HG03196 (cell line): ENCODE results near the gene WNT3A.

Experiments
- ATAC-seq: cut with Tn5 transposase; IDR thresholded peaks from one replicate; pipeline ENCODE4 v1.9.1; 2021; ENCODE audit not compliant: unreplicated experiment

Gene WNT3A

GRCh38 chr1:227999056-227999930 lies 7.5 kb upstream of the WNT3A start:
- peak; percentile 91 for ATAC-seq

- no peak for ATAC-seq
Measured at GRCh38 chr1:228000416-228000815, 6.4 kb upstream of the WNT3A start.

- ATAC-seq: no peak
Measured at GRCh38 chr1:228000836-228001563, 5.8 kb upstream of the WNT3A start.

- ATAC-seq: no peak
Measured at GRCh38 chr1:228001738-228002535, 4.9 kb upstream of the WNT3A start.

DNA sequence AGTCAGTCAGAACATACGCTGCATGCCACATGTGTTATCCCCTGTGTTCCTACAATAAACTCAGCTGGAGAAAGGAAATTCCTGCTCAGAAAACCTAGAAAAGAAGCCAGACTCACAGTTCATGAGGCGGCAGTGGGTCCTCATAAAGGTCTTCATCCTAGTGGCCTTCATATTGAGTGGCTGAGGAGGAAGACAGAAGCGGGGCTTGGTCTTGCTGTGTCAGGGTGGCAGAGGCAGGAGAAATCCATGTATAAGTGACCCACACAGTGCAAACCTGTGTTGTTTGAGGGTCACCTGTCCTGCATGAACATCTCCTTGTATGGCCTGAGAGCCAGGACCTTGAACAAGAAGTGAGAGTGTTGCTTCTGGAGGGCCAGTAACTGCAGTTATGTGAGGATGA lies 4.0 kb upstream of the WNT3A start:
- no peak for ATAC-seq

- ATAC-seq: no peak
Measured at GRCh38 chr1:228003461-228004330, 3.1 kb upstream of the WNT3A start.

DNA sequence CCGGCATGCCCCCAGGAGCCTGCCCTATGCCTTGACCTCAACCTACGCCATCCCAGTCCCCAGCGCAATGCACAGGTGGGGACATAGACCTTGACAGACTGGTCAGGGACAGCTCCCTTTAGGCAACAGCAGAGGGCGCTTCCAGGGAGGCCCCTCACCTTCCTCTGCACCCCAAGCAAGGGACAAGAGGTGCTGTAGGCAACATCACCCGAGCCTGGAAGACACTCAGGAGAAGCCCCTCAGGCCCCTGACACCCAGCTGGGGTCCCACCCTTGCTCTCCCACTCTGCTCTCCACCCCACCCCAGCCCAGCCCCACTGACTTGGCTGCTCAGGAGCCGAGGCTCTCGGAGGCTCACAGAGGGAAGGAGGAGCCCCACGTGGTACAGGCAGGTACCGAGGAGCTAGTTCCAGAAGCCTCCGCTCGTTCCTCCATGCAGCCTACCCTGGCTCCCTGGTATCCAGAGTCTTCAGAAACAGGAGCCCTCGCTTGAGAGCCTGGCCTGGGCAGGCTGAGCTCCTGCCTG lies 2.4 kb upstream of the WNT3A start:
- ATAC-seq: no peak

GRCh38 chr1:228004856-228005462 lies 1.8 kb upstream of the WNT3A start:
- ATAC-seq: no peak

DNA sequence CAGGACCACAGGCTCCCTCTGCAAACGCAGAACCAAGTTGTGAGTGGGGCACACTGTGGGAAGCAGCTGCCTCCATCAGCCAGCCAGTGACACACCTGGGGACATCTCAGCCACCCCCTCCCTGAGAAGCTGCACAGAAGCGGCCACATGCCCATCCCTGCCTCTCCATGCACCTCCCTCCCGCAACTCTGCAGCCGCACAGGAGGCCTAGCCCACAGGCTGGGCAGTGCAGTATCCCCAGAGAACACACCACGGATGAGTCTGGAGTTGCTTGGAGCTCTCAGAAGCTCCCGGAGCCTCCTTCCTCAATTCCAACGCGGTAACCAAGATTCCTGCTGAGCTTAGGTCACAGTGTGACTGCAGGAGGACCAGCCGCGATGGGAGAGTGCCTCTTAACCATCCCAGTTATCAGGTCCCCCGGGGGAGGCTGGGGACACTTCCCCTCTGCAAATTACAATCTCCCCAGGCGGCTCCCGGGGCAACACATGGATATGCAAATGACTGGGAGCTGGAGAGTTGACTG lies 1.2 kb upstream of the WNT3A start:
- no peak for ATAC-seq

DNA sequence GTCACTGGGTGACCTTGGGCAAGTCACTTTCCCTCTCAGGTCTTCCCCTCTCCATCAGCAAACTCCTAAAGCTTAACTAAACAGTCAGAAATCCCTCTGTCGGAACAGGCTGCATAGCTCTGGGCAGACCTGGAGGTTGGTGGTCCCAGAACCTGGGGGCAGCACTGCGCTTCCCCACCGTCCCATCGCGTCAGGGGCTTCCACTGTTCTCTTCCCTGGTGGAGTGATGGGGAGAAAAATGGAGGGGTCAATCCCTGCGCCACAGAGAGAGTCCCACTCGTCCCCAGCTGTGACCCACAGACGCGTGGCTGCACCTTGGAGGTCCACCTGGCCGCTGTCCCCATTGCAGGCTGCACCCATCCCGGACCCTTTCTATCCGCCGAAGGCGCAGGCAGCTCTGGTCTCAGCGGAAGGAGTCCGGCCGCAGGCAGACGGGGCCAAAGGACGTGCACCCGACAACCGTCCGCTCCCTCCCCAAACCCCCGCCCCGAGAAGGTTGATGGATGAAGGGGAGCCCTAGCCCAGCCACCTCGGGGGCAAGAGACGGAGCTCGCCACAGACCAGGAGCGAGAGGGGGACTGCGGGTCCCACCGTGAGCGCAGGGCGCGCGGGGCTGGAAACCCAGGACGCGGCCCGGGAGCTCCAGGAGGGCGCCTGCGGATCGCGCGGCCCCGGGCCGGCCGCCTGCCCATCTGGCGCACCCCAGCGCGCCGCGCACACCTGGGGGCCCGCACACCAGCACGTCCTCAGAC lies 588 bp upstream of the WNT3A start:
- ATAC-seq: no peak

DNA sequence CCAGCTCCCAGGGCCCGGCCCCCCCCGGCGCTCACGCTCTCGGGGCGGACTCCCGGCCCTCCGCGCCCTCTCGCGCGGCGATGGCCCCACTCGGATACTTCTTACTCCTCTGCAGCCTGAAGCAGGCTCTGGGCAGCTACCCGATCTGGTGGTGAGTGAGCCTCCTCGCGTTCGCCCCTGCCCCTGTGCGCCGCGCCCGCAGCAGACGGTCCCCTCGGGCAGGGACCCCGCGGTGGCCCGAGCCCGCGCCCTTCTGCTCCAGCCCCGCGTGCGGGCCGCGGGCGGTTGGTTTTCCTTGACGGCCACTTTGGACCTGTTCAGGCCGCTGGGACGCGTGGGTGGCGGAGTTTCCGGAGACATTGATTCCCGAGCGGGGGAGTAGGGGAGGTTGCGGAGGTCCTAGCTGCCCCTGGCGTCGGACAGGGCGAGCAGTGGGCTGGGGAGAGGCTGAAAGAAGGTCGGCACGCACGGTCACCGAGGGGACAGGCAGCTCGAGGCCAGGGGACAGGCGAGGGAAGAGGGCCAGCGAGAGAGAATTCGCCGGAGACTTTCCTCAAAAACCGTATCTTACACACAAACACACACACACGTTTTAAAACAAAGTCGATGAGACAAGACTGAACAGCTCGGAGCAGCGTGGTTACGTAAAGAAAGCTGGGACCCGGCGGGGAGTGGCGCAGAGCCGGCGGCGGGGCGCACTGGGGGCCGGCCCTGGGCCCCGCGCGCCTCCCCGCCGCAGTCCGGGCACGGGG lies 427 bp downstream of the WNT3A start:
- ATAC-seq: no peak

DNA sequence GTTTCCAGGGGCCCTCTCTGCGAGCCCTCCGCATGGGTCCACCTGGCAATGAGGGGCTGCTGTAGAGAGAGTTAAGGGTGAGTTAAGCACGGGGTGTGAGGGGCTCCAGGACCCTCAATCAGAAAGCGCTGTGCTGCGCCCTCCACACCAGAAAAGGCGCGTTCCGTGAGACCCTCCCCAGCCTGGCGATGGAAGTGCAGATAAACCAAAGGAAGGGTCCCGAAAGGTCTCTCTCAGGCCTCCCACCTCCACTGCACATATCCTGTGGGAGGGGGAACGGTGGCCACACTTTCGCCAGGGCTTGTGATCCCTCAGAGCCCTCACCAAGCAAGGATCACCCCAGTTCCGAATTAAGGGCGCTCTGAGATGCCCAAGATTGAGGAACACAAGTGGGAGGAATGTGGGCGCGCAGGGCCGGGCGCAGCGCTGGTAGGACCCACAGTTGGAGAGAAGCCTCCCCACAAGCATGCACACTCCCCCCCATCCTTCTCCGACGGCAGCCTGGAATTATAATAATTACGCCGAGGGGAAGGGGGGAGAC lies 1.1 kb downstream of the WNT3A start:
- no peak for ATAC-seq

DNA sequence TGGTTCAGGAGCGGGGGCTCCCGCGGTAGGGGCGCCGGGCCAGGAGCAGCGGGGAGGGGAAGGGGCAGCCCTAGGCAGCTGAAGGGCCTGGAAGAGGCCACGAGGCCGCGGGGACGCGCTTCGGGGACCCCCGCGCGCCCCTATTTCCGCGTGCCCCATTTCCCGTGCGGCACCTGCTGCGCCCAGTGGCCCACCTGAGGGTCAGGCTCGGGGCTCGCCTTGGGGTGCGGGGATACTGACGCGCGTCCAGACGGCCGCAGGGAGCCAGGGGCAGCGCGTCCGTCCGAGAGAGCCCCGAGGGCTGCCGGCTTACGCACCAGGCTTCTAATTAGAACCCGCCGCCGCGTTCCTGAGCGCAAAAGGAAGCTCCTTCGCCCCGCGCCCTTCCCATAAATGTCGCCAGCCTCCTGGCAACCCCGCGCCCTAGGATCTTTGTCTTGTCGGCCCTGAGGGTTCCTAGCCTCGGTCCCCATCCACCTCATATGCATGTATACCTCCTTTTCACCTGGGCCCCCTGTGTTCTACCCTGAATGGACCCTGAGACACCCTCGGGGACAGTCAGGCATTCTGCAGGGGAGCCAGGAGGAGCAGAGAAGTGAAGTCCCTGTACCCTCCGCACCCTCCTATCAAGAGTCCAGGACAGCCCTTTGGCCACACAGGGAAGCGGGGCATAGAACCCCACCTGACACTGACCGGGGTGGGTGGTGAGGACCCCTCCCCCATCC lies 1.8 kb downstream of the WNT3A start:
- ATAC-seq: no peak

DNA sequence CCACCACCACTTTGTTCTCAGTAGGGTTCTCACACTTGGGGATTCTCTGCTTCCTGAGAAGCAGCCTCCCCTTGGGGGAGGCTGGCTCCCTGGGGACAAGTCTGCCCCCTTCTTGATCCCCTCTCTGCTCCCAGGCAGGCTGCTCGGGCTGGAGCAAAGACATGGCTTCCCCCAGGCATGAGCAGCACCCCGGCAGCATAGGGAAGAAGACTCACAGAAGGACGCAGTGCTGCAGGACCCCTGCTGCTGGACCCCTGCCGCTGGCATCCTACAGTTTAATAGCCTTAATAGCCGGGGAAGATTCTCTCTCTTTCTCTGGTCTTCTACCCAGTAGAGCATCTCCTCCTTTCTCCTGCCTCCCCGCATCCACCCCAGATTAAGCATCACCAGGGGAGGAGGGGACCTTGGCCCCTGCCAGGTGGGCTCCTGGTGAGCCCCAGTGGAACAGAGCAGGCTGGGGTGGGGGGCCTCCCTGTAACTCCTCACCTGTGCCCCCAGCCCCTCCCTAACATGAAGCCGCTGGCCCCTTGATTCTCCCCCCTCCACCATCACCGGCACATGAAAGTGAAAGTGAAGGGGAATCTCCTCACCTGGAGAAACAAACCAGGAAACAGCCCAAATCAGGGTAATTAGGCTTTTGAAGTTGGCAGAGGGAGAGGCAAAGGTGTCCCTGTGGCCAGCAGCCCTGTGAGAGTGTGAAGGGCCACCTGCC lies 2.5 kb downstream of the WNT3A start:
- no peak for ATAC-seq

GRCh38 chr1:228009828-228010775 lies 3.3 kb downstream of the WNT3A start:
- peak; percentile 74 for ATAC-seq

DNA sequence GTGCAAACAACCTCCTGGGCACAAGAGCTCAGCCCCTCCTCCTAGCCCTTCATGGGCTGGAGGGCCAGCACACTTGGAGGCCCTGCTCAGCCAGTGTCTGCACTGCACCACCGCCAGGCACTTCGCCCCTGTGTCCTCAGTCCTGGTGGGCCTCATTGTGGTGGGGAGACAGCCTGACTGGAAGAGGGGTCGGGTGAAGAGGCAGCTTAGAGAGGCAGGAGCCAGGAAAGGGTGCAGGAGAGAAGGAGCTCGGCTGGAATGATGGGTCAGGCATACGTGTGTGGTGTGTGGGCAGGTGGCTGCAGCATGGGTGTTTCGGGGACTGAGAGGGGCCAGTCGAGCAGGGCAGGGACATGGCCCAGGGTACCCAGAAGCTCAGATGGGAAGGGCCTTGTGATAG lies 4.1 kb downstream of the WNT3A start:
- ATAC-seq: no peak
